ENCODE measurements around the gene HDAC10. TPM values are rescaled to one million over a fixed set of nuclear protein-coding genes. Genes with fewer than 3 reads are reported as not detected.

HDAC10 gene
- total RNA-seq, 1 experiment from 2014 or later: 10.2 TPM

DNA sequence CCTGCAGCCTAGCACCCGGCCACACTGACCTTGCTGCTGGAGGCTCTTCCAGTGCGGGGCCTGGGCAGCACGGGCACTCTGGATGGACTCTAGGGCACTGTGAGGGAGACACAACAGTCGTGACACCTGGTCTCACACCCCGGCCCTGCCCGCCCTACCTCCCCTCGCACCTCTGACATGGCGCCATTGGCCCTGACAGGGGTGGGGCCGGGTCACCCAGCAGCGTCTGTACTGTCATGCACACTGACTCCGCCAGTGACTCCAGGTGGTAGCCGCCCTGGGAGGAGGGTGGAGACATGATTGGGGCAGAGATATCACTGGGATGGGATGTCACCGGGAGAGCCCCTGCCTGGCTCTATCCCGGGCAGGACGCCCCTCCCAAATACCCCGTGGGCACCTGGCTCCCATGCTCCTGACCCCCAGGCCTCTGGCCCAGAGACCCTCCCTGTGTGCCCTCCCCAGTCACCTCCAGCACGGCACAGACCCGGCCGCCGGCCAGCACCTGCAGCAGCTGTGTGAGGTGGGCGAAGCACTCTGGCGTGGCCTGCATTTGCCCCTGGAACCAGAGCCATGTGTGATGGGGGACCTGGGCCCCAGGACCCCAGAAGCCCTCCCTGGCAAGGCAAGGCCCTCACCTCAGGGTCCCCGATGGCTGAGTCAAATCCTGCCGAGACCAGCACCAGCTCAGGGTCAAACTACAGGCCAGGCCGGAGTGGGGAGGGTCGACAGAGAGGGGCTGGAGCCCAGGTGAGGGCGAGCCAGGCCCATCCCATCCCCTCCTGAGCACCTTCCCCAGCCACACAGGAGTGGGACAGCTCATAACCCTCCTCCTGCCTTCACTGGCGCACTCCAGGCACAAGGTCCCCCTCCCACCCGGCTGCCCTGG lies 2.6 kb downstream of the HDAC10 start:
- in situ Hi-C loops (cut with HindIII; ENCODE audit: low pct_unique_long_range_greater_than_20kb, low sequenced_read_pairs): no loop called here
- no peak for DNase-seq (ENCODE audit: low read depth, low spot score)

DNA sequence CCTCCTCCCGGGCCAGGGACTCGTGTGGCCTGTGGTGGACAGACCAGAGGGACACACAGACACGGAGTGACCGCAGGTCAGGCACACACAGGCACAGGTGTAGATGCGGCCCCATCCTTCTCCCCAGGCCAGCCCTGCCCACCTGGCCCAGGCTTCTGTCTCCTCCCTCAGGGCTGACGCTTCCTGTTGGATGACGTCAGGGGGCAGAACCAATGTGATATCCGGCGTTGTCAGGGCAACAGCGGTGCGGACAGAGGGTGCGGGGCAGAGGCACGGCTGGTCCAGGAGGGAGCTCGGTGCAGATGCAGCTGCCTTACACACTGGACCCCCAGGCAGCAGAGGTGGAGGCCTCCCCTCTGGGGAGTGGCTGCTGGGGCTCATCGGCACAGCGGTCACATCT lies 3.3 kb downstream of the HDAC10 start:
- in situ Hi-C loops (cut with HindIII; ENCODE audit: low pct_unique_long_range_greater_than_20kb, low sequenced_read_pairs): no loop called here
- DNase-seq (ENCODE audit: low read depth, low spot score): peak; percentile 76

DNA sequence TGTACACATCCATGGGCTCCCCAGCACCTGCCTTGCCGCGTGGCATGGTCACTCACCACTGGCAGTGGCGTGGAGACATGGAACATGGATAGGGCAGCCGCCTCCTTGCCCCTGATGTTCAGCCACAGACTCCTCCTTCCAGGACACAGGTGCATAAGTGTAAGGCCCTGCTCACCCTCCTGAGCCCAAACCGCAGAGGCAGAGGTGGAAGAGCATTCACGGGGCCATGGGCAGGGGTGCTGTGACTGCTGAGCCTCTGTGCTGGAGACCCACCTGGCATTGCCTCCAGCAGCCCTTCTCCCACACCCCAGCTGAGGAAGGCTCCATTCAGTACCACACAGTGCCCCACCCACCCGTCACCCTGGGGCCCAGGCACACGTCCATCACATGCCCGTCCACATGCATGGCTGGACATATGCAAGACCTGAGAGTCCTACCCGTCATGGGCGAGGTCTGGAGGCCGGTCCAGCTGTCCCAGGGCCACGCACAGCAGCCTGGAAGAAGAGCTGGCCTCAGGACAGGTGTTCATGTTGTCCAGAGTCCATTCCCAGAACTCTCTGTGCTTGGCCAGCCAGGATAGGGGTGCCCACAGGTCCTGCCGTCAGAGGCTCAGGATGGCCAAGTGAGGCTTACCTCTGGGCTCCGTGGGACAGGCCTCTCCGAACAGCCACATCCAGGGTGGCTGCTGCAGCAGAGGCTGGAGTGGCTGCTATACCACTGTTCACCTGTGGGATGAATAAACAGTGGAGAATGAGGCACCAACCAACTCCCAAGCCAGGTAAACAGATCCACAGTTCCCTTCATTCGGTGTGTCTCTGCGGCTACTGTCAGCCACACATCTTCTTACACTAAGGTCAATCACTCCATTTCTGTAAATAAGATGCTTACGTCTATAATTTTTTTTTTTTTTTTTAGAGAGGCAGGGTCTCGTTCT lies 4.6 kb downstream of the HDAC10 start:
- DNase-seq (ENCODE audit: low read depth, low spot score): no peak

DNA sequence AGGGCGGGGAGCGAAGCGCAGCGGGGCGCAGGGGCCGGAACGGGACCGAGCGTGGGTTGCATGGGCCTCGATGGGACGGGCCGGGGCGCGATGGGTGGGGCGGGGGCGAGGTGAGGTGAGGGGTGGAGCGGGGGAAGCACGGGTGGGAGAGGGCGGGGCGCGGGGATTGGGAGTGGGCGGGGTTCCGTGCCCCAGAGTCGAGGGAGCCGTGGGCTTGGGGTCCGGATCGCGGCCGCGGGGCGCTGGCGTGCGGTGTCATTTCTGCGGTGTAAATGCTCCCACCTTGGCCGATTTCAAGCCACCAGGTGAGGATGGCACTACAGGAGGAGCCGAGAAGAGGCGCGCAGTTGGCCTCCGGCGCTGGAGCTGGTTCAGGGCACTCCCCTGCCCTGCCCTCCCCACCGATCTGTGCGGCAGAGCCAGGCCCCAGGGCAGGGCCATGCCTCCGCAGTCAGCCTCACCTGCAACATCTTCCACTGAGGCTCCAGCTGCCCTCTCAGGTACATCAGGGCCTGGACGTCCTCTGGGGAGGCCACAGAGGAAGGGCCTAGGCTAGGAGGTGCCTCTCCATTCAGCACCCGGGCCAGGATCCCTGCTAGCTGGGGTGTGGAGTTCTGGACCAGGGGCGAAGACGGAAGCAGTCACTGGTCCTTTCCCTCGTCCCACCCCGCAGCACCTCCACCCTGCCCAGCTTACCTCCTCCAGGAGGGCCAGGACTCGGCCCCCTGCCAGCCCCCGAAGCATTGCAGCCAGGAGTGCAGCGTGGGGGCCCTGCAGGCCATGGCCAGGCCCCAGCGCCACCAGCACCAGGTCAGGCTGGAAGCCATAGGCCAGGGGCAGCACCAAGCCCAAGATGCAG lies 5.6 kb downstream of the HDAC10 start:
- in situ Hi-C loops (cut with HindIII; ENCODE audit: low pct_unique_long_range_greater_than_20kb, low sequenced_read_pairs): no loop called here
- DNase-seq (ENCODE audit: low read depth, low spot score): no peak

More for the DNA sequence above, 4.6 kb downstream of the HDAC10 start:
- in situ Hi-C loops (cut with HindIII; ENCODE audit: low pct_unique_long_range_greater_than_20kb, low sequenced_read_pairs): no loop called here

DNA sequence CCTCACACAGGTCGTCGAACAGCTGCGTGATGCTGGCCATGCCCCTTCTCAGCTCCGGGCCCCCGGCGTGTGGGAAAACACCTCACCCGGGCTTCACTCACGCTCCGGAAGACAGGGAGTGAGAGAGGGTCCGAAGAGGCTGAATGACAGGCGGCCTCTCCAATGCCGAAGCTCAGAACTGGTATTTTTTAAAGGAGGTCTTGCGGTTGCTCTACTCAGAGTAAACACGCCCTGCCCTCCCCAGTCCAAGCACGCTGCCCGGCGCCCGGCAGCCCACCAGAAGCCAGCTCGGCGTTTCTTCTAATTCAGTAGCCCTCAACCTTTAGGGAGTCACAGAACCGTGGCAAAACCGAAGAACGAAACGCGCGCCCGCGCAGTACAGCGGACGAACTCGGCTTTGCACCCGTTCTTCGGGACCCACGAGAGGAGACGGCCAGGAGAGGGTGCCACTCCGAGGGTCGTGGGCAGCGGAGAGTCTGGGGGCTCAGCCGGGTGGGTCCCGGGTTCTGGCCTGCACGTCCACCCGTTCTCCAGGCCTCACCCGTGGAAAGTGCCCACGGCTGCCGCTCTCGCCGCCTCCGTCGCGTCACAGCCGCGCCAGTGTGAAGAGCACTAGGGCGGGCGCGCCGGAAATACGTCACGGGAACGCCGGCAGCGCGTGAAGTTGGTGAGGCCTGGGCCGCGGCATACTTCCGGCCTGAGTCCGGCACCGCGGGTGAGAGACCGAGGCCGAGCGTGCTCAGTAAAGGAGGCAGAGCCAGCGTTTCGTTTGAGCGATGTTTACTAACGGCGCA lies 6.4 kb downstream of the HDAC10 start, which contains the start of gene TUBGCP6:
Gene TUBGCP6, minus strand, starts transcription at position 604 of the 794 bp plus-strand sequence. Its CDS starts 564 bp downstream, at position 40.
- peak; percentile 91 for DNase-seq (ENCODE audit: low read depth, low spot score)
- in situ Hi-C loops (cut with HindIII; ENCODE audit: low pct_unique_long_range_greater_than_20kb, low sequenced_read_pairs): no loop called here

DNA sequence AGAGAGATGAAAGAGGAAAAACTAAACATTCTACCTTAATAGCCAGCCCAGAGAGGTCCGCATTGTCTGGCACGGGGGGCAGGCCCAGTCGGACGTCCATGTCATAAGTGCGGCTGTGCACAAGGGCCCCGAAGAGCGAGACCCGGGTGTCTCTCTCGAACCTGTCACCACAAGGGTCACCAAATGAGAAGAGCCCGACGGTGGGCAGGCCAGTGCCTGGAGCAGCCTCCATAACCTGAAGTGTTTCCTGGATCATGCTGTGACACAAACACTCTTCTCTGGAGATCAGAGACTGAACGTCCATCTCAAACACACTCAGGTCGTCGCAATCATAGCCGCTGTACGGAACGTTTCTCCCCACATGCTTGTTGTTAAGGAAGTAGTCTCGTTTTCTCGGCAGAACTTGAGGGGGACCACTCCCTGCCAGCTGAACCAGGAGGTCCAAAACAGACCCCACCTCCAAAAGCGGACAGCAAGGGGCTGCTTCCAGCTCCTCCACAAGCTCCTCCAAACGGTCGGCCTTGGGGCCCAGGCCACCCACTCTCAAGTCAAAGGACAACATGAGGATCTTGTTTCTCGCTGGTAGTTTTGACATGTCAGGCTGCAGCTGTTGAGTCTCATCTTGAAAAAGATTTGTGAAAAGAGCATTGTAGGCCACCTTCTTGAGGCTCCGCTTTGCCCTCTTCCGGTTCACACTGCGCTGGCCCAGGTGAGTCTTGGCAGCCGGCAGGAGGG lies 7.2 kb downstream of the HDAC10 start:
- in situ Hi-C loops (cut with HindIII; ENCODE audit: low pct_unique_long_range_greater_than_20kb, low sequenced_read_pairs): no loop called here
- DNase-seq (ENCODE audit: low read depth, low spot score): no peak

DNA sequence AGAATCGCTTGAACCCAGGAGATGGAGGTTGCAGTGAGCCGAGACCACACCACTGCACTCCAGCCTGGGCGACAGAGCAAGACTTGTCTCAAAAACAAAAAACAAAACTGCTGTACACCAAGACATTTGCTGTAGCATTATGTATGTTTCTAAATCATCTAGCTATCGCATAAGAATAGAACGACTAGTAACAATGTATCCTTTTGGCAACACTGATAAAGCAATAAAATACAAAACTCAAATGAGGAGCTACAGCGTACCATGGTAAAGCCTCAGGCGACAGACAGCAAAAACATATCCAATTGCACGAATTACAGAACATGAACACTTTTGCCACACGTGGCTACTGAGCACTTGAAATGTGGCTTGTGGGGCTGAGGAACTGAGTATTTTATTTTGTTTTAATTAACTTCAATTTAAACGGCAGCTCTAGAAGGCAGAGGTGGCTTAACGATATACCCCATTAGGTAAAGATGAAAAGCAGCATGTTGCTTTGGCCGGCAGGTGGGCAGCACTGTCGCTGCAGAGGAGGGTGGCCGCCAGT lies 8.6 kb downstream of the HDAC10 start:
- no peak for DNase-seq (ENCODE audit: low read depth, low spot score)
- in situ Hi-C loops (cut with HindIII; ENCODE audit: low pct_unique_long_range_greater_than_20kb, low sequenced_read_pairs): no loop called here

DNA sequence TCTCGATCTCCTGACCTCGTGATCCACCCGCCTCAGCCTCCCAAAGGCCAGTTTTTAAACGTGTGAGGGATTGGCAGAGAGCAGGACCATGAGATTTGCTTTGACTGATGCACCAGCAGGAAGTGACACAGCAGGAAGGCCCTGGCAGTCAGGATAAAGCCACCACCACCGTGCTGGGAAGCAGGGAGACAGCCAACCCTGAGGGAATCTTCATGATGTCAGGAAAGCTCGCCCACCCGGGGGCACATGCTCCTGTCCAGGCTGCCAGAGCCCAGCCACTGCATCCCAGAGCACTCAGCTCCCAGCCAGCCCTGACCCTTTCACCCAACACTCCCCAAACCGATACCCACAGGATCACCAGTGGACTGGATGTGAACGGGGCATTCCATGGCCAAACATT lies 12.3 kb downstream of the HDAC10 start:
- in situ Hi-C loops (cut with HindIII; ENCODE audit: low pct_unique_long_range_greater_than_20kb, low sequenced_read_pairs): no loop called here
- no peak for DNase-seq (ENCODE audit: low read depth, low spot score)

DNA sequence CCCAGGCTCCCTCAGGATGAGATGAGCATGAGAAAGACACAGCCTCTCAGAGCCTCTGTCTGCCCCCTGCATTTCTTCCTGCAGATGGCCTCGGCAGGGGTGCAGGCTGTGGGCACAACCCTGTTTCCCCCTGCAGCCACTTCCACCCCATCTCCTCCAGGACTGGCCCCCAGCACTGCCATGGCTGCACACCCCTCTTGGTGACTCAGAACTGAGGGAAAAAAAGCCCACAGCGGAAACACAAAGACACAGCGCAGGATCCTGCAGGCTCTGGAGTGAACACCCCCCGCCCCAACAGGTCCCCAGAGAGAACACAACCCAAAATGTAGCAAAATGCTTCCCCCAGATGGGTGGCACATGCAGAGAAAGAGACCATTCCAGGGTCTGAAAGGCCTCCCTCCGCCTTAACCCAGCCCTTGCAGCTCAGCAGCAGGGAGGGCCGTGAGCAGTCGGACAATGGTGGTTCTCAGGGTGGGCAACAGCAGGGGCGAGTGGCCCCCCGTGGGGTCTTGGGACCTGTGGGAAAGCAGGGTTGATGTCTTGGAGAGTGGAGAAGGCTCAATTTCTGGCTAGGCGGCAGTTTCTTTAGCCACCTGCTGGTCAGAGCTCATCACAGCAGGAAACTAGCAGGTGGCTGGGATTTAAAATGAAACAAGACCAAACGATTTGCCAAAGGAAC lies 14.2 kb downstream of the HDAC10 start:
- peak; percentile 40 for DNase-seq (ENCODE audit: low read depth, low spot score)
- in situ Hi-C loops (cut with HindIII; ENCODE audit: low pct_unique_long_range_greater_than_20kb, low sequenced_read_pairs): no loop called here

DNA sequence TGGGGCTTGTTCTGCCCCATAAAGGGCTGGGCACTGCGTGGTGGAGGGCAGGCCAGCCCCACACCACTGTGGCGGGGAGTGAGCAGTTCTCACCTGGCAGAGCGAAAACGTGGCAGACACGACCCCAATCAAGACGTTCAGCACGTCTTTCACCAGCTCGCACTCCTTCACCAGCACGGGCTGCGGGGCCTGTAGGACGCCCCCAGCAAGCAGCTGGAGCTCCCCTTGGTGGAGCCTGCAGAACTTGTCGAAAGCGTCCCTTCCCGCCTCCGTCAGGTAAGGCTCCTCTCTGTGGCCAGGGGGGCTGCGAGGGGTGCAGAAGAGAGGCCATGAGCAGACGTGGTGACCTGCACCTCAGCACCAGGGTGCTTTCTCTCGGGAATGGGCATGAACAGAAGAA lies 17.8 kb downstream of the HDAC10 start:
- DNase-seq (ENCODE audit: low read depth, low spot score): no peak
- in situ Hi-C loops (cut with HindIII; ENCODE audit: low pct_unique_long_range_greater_than_20kb, low sequenced_read_pairs): no loop called here

DNA sequence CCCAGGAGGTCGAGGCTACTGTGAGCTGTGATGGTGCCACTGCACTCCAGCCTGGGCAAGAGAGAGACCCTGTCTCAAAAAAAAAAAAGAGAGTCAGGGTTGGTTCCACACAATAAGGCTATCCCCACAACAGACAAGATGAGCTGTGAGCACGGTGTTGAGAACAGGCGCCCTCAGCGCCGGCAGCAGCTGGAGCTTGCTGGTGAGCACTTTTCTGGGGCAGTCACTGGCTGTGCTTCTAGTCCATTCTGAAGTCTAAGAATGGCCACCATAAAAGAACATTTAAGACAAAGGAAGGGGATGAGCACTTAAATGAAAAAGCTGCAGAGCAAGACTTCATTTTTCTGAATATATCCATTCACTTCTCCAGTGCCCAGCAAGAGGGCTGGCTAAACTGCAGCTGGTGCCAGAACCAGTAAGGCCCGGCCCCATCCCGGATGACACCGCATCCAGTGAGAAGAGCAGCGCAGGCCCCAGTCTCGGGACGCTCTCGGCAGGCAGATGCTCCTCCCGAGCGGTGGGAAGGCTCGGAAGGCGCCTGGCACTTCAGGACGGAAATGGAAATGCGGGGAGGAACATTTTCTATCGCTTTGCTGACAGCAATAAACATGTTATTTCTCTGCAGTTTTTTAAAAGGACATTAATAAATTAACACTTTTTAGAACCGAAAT lies 18.4 kb downstream of the HDAC10 start:
- in situ Hi-C loops (cut with HindIII; ENCODE audit: low pct_unique_long_range_greater_than_20kb, low sequenced_read_pairs): no loop called here
- no peak for DNase-seq (ENCODE audit: low read depth, low spot score)

DNA sequence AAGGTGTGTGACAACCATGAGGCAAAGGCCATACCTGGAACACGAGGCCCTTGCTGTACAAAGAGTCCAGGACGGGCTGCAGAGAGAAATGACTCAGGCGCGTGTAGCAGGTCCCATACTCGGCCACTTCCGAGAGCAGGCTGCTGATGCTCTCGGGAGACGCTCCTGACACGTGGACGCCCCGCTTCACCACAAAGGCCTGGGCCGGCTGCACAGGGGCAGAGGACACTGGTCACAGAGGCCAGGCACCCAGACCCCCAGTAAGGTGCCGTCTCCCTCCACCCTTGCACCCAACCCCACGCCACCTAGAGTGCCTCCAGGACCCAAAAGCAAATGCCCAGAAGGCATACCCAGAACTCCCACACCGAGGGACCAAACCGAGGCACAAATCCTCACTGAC lies 21.7 kb downstream of the HDAC10 start:
- DNase-seq (ENCODE audit: low read depth, low spot score): no peak
- in situ Hi-C loops (cut with HindIII; ENCODE audit: low pct_unique_long_range_greater_than_20kb, low sequenced_read_pairs): no loop called here

DNA sequence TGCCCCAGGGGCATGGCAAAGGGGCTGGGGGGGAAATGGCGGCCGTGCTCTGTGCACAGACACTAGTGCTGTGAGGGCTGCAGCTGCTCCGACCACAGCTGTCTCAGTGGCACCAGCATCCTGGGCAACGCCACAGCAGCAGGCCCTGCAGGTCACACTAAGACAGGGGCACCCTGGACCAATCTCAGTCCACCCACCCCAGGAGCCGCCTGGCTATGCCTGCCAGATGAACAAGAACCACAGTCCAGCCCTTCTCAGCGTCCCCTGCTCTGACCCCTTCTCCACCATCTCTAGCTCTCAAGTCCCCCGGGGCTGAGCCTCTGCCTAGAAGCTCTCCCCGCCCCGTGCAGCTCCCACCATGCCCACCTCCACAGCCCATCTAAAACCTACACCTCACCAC lies 22.7 kb downstream of the HDAC10 start:
- in situ Hi-C loops (cut with HindIII; ENCODE audit: low pct_unique_long_range_greater_than_20kb, low sequenced_read_pairs): no loop called here
- no peak for DNase-seq (ENCODE audit: low read depth, low spot score)

DNA sequence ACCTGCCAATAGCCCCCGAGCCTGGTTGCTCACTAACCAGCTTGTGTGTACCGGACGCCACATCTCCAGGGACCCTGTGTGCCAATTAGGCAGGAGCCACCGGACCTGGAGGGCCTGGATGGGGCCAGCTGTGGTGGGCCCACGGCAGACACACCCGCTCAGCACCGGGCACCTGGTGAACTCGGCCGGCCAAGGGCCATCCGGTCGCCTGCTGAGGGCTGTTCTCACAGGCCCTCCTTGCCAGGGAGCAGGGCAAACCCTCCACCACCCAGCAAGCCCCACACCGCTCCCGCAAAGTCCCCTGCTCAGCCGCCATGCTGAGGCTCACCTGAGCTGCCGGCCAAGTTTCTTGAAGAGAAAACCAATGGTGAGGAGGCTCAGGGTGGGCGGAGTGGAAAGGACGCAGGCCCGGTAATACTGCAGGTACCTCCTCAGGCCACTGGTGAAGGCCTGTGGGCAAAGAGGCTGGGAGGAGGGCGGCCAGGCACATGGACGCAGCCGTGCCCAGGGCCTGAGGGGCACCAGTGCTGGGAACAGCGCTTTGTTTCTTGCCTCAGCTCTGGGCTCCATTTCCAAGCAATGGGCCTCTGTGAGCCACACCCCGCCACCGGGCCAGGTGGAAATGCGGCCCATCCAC lies 23.4 kb downstream of the HDAC10 start:
- DNase-seq (ENCODE audit: low read depth, low spot score): no peak
- in situ Hi-C loops (cut with HindIII; ENCODE audit: low pct_unique_long_range_greater_than_20kb, low sequenced_read_pairs): no loop called here

DNA sequence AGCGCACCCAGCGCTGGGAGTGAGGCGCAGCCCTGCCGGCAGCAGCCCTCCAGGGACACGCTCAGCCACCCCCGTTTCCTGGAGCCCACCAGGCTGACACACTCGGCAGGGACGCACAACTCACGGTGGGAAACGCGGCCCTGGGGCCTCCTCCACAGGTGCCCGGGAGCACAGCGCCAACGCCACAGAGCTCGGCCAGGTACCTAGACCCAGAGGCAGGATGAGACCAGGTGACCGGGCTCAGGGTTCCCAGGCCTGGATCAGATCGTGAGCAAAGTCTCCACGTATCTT lies 24.2 kb downstream of the HDAC10 start:
- in situ Hi-C loops (cut with HindIII; ENCODE audit: low pct_unique_long_range_greater_than_20kb, low sequenced_read_pairs): no loop called here

More for the DNA sequence above, 24.2 kb downstream of the HDAC10 start:
- DNase-seq (ENCODE audit: low read depth, low spot score): no peak
